HepG2 (cell line): ENCODE measurements around the gene MT1F. TPM values are rescaled to one million over a fixed set of nuclear protein-coding genes. Genes with fewer than 3 reads are reported as not detected.

Experiments
- ATAC-seq: fragments of 200-7000 bp; cut with Tn5 transposase; 3 replicates; pipeline ENCODE4 v1.9.1; 2020; ENCODE audit warnings: mild to moderate bottlenecking, moderate library complexity
- BruUV-seq: library from RNA; stranded (reverse); fragments of 400-500 nt; replicated peaks from 2 replicates; lab custom pipeline; 2021; lab: Mats Ljungman, UMichigan
- CTCF ChIA-PET: fragments of 300-600 bp; formaldehyde crosslinking; extraction: SDS; loops from one replicate; lab custom pipeline; 2021; ENCODE audit warnings: low total read pairs, inconsistent platforms, low intra/inter-chr PET ratio; lab: Yijun Ruan, JAX
- POLR2A ChIA-PET: fragments of 350-600 bp; sonication (Branson Sonifier 250); formaldehyde crosslinking; loops from one replicate; lab custom pipeline; 2020; ENCODE audit warnings: antibody characterized with exemption, inconsistent platforms; lab: Yijun Ruan, JAX
- DNase-seq: peaks from one replicate; pipeline ENCODE4 v3.0.0-alpha.2; 2015; ENCODE audit warnings: low spot score
- FAIRE-seq: peaks from 3 replicates; lab custom pipeline; 2011; peaks lifted over from hg19 to GRCh38; lab: Jason Lieb, UNC
- H2AFZ ChIP-seq: one replicate; pipeline ENCODE4 v1.6.1; 2011; ENCODE audit warnings: low read length, inconsistent platforms
- H3K27ac ChIP-seq: fragments of 300-600 bp; 3 replicates; pipeline ENCODE4 v1.8.0; 2011; ENCODE audit warnings: mixed run types, mild to moderate bottlenecking, mixed read lengths, low read length, inconsistent platforms; ENCODE audit not compliant: insufficient read depth; ENCODE audit errors: extremely low read length
- H3K27me3 ChIP-seq, 2 experiments: fragments of 200-600 bp in 1 of 2; 2 replicates in 1 of 2; 3 replicates in 1 of 2; pipeline versions ENCODE4 v1.6.0 to v1.8.0; 2011; ENCODE audit warnings: low read length in 2 of 2, mild to moderate bottlenecking in 2 of 2, moderate library complexity in 2 of 2, inconsistent platforms in 1 of 2; ENCODE audit not compliant: insufficient read depth in 2 of 2, control insufficient read depth in 1 of 2
- H3K36me3 ChIP-seq, 2 experiments: fragments of 200-600 bp in 1 of 2; replicated peaks in 1 of 2; 2 replicates in 1 of 2; 3 replicates in 1 of 2; pipeline versions ENCODE4 v1.5.1 to v1.8.0; 2011; ENCODE audit warnings: low read length in 2 of 2, inconsistent platforms in 1 of 2; ENCODE audit not compliant: insufficient read depth in 2 of 2, control insufficient read depth in 1 of 2
- H3K4me1 ChIP-seq: 2 replicates; pipeline ENCODE4 v1.5.1; 2012; ENCODE audit warnings: low read length, inconsistent platforms; ENCODE audit not compliant: insufficient read depth
- H3K4me2 ChIP-seq: 2 replicates; pipeline ENCODE4 v1.6.0; 2011; ENCODE audit warnings: low read depth, low read length, inconsistent platforms
- H3K4me3 ChIP-seq, 3 experiments: fragments of 200-600 bp in 1 of 3; sonication (generic), shearing (Covaris generic) in 1 of 3; replicated peaks in 1 of 3; 2 replicates each; pipeline ENCODE4 v1.5.1; 2011 to 2016; ENCODE audit warnings: low read length in 3 of 3, inconsistent platforms in 2 of 3, low read depth in 2 of 3, mild to moderate bottlenecking in 2 of 3, control low read depth in 1 of 3, mixed read lengths in 1 of 3; ENCODE audit not compliant: insufficient read depth in 1 of 3
- H3K79me2 ChIP-seq: one replicate; pipeline ENCODE4 v1.6.1; 2011; ENCODE audit warnings: low read length, inconsistent platforms; ENCODE audit not compliant: insufficient read depth
- H3K9ac ChIP-seq: 2 replicates; pipeline ENCODE4 v1.6.0; 2011; ENCODE audit warnings: mild to moderate bottlenecking, low read depth, low read length, inconsistent platforms; ENCODE audit not compliant: insufficient read depth
- H3K9me3 ChIP-seq: 2 replicates; pipeline ENCODE4 v1.5.1; 2012; ENCODE audit warnings: mild to moderate bottlenecking, low read length
- H4K20me1 ChIP-seq: 2 replicates; pipeline ENCODE4 v1.6.0; 2011; ENCODE audit warnings: inconsistent platforms, mild to moderate bottlenecking, low read length, moderate library complexity; ENCODE audit not compliant: insufficient read depth
- ARNTL ChIP-seq: sonication (generic); formaldehyde crosslinking; IDR thresholded peaks from 2 replicates; pipeline ENCODE4 v1.4.0; 2020; ENCODE audit warnings: mild to moderate bottlenecking, missing genetic modification reagents
- DMAP1 ChIP-seq: IDR thresholded peaks from 2 replicates; pipeline ENCODE4 v1.6.1; 2016
- FLYWCH1 ChIP-seq: sonication (generic); formaldehyde crosslinking; IDR thresholded peaks from 2 replicates; pipeline ENCODE4 v1.8.1; 2023; ENCODE audit warnings: mild to moderate bottlenecking, missing genetic modification reagents
- HNF4A ChIP-seq: sonication (generic); formaldehyde crosslinking; IDR thresholded peaks from 2 replicates; pipeline ENCODE4 v1.4.0; 2020; ENCODE audit warnings: missing genetic modification reagents
- HOXA3 ChIP-seq: sonication (generic); formaldehyde crosslinking; IDR thresholded peaks from 2 replicates; pipeline ENCODE4 v1.5.0; 2020; ENCODE audit warnings: missing genetic modification reagents
- ZBTB20 ChIP-seq: sonication (generic); formaldehyde crosslinking; IDR thresholded peaks from 2 replicates; pipeline ENCODE4 v1.8.1; 2023; ENCODE audit warnings: missing genetic modification reagents, low read depth, mild to moderate bottlenecking, borderline replicate concordance
- ZMYM3 ChIP-seq: sonication (generic); formaldehyde crosslinking; IDR thresholded peaks from 2 replicates; pipeline ENCODE4 v1.5.1; 2020; ENCODE audit warnings: mild to moderate bottlenecking, missing genetic modification reagents
- ZNF430 ChIP-seq: sonication (generic); formaldehyde crosslinking; IDR thresholded peaks from 2 replicates; pipeline ENCODE4 v1.9.0; 2021; ENCODE audit warnings: mild to moderate bottlenecking, missing genetic modification reagents
- ZNF772 ChIP-seq: sonication (generic); formaldehyde crosslinking; IDR thresholded peaks from 2 replicates; pipeline ENCODE4 v1.5.0; 2020; ENCODE audit warnings: mild to moderate bottlenecking, missing genetic modification reagents
- ZSCAN31 ChIP-seq: sonication (generic); formaldehyde crosslinking; IDR thresholded peaks from 2 replicates; pipeline ENCODE4 v1.5.0; 2020; ENCODE audit warnings: low read depth, mild to moderate bottlenecking, missing genetic modification reagents
- WGBS: methylation state at CpG from one replicate; pipeline ENCODE4 v1.1.6; 2017; ENCODE audit warnings: low lambda C conversion rate; 5-methylcytosine and 5-hydroxymethylcytosine counted together
- in situ Hi-C: cut with HindIII; loops from 2 replicates; pipeline ENCODE4 v1.10.0; 2017; ENCODE audit warnings: low pct_unique_long_range_greater_than_20kb; ENCODE audit not compliant: extremely low pct_ligation_motif_present
- intact Hi-C: fragments of 100-400 bp; cut with micrococcal nuclease; formaldehyde crosslinking; loops from one replicate; pipeline ENCODE4 v1.10.0; 2022; ENCODE audit not compliant: unreplicated experiment
- polyA plus RNA-seq, 8 experiments: library from polyadenylated mRNA; depleted of rRNA in 3 of 8; stranded (reverse) in 7 of 8; unstranded in 1 of 8; fragments of >200 nt; fragmentation: Illumina TruSeq in 4 of 8; extraction: Trizol in 4 of 8; gene quantifications; 2 replicates each; pipeline versions ENCODE4 v1.2.1 to v1.2.3, GENCODE V29; 2011 to 2016; ENCODE audit warnings: low read depth in 4 of 8, missing spikeins in 1 of 8, mixed read lengths in 1 of 8; ENCODE audit not compliant: insufficient read depth in 1 of 8
- total RNA-seq, 5 experiments: library from RNA; depleted of rRNA; stranded (reverse); fragments of >200 nt; fragmentation: Illumina TruSeq; extraction: Trizol; gene quantifications; 2 replicates each; pipeline ENCODE4 v1.2.3, GENCODE V29; 2016; ENCODE audit warnings: low read depth in 1 of 5
- TF ChIP-seq, protein P1 (sequence below): sonication (generic); formaldehyde crosslinking; IDR thresholded peaks from 2 replicates; pipeline ENCODE4 v1.5.1; 2020; ENCODE audit warnings: mild to moderate bottlenecking, missing genetic modification reagents, moderate library complexity
- TF ChIP-seq, protein P2 (sequence below): sonication (generic); formaldehyde crosslinking; IDR thresholded peaks from 2 replicates; pipeline ENCODE4 v1.4.0; 2020; ENCODE audit warnings: mild to moderate bottlenecking, missing genetic modification reagents, borderline replicate concordance
- TF ChIP-seq, protein P3 (sequence below): IDR thresholded peaks from 2 replicates; pipeline ENCODE4 v1.6.1; 2018; ENCODE audit warnings: missing genetic modification reagents, mild to moderate bottlenecking, missing compliant biosample characterization

The MT1F gene
- total and polyA plus RNA-seq, 2 of the 13 experiments (the other 11 are each of a cell fraction or from before 2014, with no cell fraction given) = 1.9 to 169 TPM

DNA sequence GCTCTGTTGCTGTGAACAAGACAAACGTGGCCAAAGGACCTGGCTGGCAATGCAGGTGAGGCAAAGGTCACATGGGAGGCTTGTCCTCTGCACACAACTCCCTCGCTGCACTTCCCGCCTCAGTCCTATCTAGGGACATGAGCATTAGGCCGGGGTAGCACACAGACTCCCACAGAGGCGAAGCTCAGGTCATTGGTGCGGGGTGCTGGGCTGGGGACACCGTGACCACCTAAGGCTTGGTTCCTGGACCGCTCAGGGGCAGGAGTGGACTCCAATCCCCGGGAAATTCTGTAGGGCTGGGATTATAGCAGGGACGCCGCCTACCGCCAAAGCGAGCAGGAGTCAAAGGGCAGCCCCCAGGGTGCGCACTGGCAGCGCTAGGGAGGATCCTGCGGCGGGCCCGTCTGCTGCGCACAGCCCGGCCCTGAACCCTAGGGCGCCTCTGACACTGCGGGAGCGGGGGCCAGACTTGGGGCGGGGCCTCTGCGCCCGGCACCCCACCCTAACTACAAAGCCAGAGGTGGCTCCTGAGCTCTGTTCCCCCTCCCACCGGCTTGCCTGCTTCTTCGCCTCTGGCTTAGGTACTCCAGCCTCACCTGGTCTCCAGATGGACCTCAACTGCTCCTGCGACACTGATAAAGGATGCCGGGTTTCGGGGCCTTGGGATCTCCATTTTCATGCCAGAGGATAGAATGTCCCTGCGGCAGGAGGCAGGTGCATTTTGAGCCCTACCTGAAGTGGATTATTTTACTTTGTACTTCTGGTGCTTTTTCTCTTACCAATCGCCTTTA is 9.9 kb upstream of the MT1F start:
- ChIA-PET POLR2A (interaction anchor here (1.3 kb wide), 1 partner anchor 197 kb away, joined by 3 read pairs; the partner anchor contains the start of genes NUDT21 and OGFOD1), CTCF (no interaction called here)
- Histone ChIP-seq H2AFZ (no peak overlapping the region), H3K4me1 (peaks cover 39% of the 10 kb centered on the region), H3K9ac (no peak overlapping the region), H3K9me3 (no peaks in the 10 kb centered on the region), H3K27ac (no peak overlapping the region), H4K20me1 (no peaks in the 10 kb centered on the region), H3K79me2 (no peaks in the 10 kb centered on the region), H3K4me2 (peak overlapping the region; percentile 46; the same call in 1 of the 2 replicates), H3K4me3 (peak overlapping the region in 1 of 3 experiments; percentile 35; a peak in 1 of 6 replicates), H3K27me3 (peaks cover 12 to 55% of the 10 kb centered on the region in 2 experiments; a peak in 4 of 5 replicates), H3K36me3 (no peaks in the 10 kb centered on the region)
- intact Hi-C loops (no loop called here), in situ Hi-C loops (no loop called here)
- 35% methylated on average over 20 of the region's 33 CpGs for WGBS
- FAIRE-seq (no peak), DNase-seq (no peak), ATAC-seq (peak; percentile 82)
- no TSS peak for BruUV-seq
- TF ChIP-seq HOXA3 (peak; percentile 31; the same call in 1 of the 2 replicates), ZMYM3 (peak; percentile 60; the same call in 1 of the 2 replicates), ZBTB20 (CRISPR knock-in tag) (peak; percentile 65; the same call in 1 of the 2 replicates), FLYWCH1 (CRISPR knock-in tag) (no peak), DMAP1 (CRISPR knock-in tag) (0 out of 2 replicates have a peak, but pooled peaks have one; percentile 39), ARNTL (CRISPR knock-in tag) (0 out of 2 replicates have a peak, but pooled peaks have one; percentile 62), ZNF772 (CRISPR knock-in tag) (0 out of 2 replicates have a peak, but pooled peaks have one; percentile 26), ZSCAN31 (CRISPR knock-in tag) (peak; percentile 70; the same call in 1 of the 2 replicates), ZNF430 (CRISPR knock-in tag) (0 out of 2 replicates have a peak, but pooled peaks have one; percentile 57), HNF4A (peak; percentile 52; the same call in 1 of the 2 replicates)
- TF ChIP-seq, protein P1, sequence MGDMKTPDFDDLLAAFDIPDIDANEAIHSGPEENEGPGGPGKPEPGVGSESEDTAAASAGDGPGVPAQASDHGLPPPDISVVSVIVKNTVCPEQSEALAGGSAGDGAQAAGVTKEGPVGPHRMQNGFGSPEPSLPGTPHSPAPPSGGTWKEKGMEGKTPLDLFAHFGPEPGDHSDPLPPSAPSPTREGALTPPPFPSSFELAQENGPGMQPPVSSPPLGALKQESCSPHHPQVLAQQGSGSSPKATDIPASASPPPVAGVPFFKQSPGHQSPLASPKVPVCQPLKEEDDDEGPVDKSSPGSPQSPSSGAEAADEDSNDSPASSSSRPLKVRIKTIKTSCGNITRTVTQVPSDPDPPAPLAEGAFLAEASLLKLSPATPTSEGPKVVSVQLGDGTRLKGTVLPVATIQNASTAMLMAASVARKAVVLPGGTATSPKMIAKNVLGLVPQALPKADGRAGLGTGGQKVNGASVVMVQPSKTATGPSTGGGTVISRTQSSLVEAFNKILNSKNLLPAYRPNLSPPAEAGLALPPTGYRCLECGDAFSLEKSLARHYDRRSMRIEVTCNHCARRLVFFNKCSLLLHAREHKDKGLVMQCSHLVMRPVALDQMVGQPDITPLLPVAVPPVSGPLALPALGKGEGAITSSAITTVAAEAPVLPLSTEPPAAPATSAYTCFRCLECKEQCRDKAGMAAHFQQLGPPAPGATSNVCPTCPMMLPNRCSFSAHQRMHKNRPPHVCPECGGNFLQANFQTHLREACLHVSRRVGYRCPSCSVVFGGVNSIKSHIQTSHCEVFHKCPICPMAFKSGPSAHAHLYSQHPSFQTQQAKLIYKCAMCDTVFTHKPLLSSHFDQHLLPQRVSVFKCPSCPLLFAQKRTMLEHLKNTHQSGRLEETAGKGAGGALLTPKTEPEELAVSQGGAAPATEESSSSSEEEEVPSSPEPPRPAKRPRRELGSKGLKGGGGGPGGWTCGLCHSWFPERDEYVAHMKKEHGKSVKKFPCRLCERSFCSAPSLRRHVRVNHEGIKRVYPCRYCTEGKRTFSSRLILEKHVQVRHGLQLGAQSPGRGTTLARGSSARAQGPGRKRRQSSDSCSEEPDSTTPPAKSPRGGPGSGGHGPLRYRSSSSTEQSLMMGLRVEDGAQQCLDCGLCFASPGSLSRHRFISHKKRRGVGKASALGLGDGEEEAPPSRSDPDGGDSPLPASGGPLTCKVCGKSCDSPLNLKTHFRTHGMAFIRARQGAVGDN = peak; percentile 86
- TF ChIP-seq, protein P2, sequence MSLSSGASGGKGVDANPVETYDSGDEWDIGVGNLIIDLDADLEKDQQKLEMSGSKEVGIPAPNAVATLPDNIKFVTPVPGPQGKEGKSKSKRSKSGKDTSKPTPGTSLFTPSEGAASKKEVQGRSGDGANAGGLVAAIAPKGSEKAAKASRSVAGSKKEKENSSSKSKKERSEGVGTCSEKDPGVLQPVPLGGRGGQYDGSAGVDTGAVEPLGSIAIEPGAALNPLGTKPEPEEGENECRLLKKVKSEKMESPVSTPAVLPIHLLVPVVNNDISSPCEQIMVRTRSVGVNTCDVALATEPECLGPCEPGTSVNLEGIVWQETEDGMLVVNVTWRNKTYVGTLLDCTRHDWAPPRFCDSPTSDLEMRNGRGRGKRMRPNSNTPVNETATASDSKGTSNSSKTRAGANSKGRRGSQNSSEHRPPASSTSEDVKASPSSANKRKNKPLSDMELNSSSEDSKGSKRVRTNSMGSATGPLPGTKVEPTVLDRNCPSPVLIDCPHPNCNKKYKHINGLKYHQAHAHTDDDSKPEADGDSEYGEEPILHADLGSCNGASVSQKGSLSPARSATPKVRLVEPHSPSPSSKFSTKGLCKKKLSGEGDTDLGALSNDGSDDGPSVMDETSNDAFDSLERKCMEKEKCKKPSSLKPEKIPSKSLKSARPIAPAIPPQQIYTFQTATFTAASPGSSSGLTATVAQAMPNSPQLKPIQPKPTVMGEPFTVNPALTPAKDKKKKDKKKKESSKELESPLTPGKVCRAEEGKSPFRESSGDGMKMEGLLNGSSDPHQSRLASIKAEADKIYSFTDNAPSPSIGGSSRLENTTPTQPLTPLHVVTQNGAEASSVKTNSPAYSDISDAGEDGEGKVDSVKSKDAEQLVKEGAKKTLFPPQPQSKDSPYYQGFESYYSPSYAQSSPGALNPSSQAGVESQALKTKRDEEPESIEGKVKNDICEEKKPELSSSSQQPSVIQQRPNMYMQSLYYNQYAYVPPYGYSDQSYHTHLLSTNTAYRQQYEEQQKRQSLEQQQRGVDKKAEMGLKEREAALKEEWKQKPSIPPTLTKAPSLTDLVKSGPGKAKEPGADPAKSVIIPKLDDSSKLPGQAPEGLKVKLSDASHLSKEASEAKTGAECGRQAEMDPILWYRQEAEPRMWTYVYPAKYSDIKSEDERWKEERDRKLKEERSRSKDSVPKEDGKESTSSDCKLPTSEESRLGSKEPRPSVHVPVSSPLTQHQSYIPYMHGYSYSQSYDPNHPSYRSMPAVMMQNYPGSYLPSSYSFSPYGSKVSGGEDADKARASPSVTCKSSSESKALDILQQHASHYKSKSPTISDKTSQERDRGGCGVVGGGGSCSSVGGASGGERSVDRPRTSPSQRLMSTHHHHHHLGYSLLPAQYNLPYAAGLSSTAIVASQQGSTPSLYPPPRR (CRISPR knock-in tag) = peak; percentile 21; the same call in 1 of the 2 replicates
- TF ChIP-seq, protein P3, sequence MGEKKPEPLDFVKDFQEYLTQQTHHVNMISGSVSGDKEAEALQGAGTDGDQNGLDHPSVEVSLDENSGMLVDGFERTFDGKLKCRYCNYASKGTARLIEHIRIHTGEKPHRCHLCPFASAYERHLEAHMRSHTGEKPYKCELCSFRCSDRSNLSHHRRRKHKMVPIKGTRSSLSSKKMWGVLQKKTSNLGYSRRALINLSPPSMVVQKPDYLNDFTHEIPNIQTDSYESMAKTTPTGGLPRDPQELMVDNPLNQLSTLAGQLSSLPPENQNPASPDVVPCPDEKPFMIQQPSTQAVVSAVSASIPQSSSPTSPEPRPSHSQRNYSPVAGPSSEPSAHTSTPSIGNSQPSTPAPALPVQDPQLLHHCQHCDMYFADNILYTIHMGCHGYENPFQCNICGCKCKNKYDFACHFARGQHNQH (CRISPR knock-in tag) = peak; percentile 43; the same call in 1 of the 2 replicates
